ENCODE results near the gene MAGEA8. TPM values are rescaled to one million over a fixed set of nuclear protein-coding genes. Genes with fewer than 3 reads are reported as not detected.

The MAGEA8 gene
- total RNA-seq, 1 experiment from 2014 or later, result not detected

GRCh38 chrX:149908727-149909126, 27.7 kb downstream of the MAGEA8 start:
- no peak for DNase-seq
- ChIA-PET CTCF (no interaction called here), POLR2A (no interaction called here)
- TF ChIP-seq CTCF (IDR thresholded peaks at IDR 0.05; ENCODE audit: insufficient read depth in 1 of 2, low read depth in 1 of 2, low read length in 1 of 2, severe bottlenecking in 1 of 2, unreplicated experiment in 1 of 2), result no peak
- no TSS peak for BruUV-seq (replicated peaks)
- H3K4me3 ChIP-seq (ENCODE audit: low read depth, low read length), result no peak overlapping the region
- H3K4me1 ChIP-seq, result no peaks in the 10 kb centered on the region
- H3K27me3 ChIP-seq (replicated peaks; ENCODE audit: control insufficient read depth, insufficient read depth, low read length), result no peaks in the 10 kb centered on the region
- H3K9me3 ChIP-seq, result no peaks in the 10 kb centered on the region
- no peaks in the 10 kb centered on the region for H3K27me3 Mint-ChIP-seq (ENCODE audit: insufficient read depth, unreplicated experiment)
- H3K36me3 Mint-ChIP-seq (ENCODE audit: insufficient read depth, unreplicated experiment), result peaks cover 5% of the 10 kb centered on the region
- H3K27ac Mint-ChIP-seq (ENCODE audit: unreplicated experiment), result no peak overlapping the region
- no peaks in the 10 kb centered on the region for H3K36me3 ChIP-seq (ENCODE audit: control insufficient read depth, insufficient read depth, low read length)
- peaks cover 2% of the 10 kb centered on the region for H3K9me3 Mint-ChIP-seq (ENCODE audit: unreplicated experiment)
- peaks cover 8% of the 10 kb centered on the region for H3K4me1 Mint-ChIP-seq (ENCODE audit: low read depth, unreplicated experiment)
- H3K4me3 Mint-ChIP-seq (ENCODE audit: unreplicated experiment), result no peak overlapping the region
- intact Hi-C loops (cut with micrococcal nuclease; ENCODE audit: unreplicated experiment), result no loop called here

- H3K36me3 ChIP-seq (ENCODE audit: control insufficient read depth, insufficient read depth, low read length), result no peaks in the 10 kb centered on the region
- Mint-ChIP-seq H3K4me1 (ENCODE audit: low read depth, unreplicated experiment) (peaks cover 3% of the 10 kb centered on the region), H3K9me3 (ENCODE audit: unreplicated experiment) (peaks cover 9% of the 10 kb centered on the region), H3K27ac (ENCODE audit: unreplicated experiment) (no peak overlapping the region), H3K36me3 (ENCODE audit: insufficient read depth, unreplicated experiment) (peaks cover 5% of the 10 kb centered on the region), H3K4me3 (ENCODE audit: unreplicated experiment) (no peak overlapping the region), H3K27me3 (ENCODE audit: insufficient read depth, unreplicated experiment) (no peaks in the 10 kb centered on the region)
- intact Hi-C loops (cut with micrococcal nuclease; ENCODE audit: unreplicated experiment), result no loop called here
- no peak for TF ChIP-seq CTCF (IDR thresholded peaks at IDR 0.05; ENCODE audit: insufficient read depth in 1 of 2, low read depth in 1 of 2, low read length in 1 of 2, severe bottlenecking in 1 of 2, unreplicated experiment in 1 of 2)
- no peak overlapping the region for H3K4me3 ChIP-seq (ENCODE audit: low read depth, low read length)
- no peak for DNase-seq
- H3K27me3 ChIP-seq (replicated peaks; ENCODE audit: control insufficient read depth, insufficient read depth, low read length), result no peaks in the 10 kb centered on the region
- no peaks in the 10 kb centered on the region for H3K9me3 ChIP-seq
- BruUV-seq (replicated peaks), result no TSS peak
- CTCF ChIA-PET, result interaction anchor here (0.6 kb wide), 1 partner anchor 80 kb away, joined by 3 read pairs; no protein-coding TSS in a partner anchor
- POLR2A ChIA-PET, result no interaction called here
- H3K4me1 ChIP-seq, result no peaks in the 10 kb centered on the region
Measured at GRCh38 chrX:149909324-149910177, 28.6 kb downstream of the MAGEA8 start.

- H3K27me3 Mint-ChIP-seq (ENCODE audit: insufficient read depth, unreplicated experiment), result no peaks in the 10 kb centered on the region
- no peak for DNase-seq
- no peak overlapping the region for H3K4me3 ChIP-seq (ENCODE audit: low read depth, low read length)
- H3K36me3 ChIP-seq (ENCODE audit: control insufficient read depth, insufficient read depth, low read length), result no peaks in the 10 kb centered on the region
- H3K4me1 Mint-ChIP-seq (ENCODE audit: low read depth, unreplicated experiment), result no peaks in the 10 kb centered on the region
- H3K9me3 ChIP-seq, result no peaks in the 10 kb centered on the region
- TF ChIP-seq CTCF (IDR thresholded peaks at IDR 0.05; ENCODE audit: insufficient read depth in 1 of 2, low read depth in 1 of 2, low read length in 1 of 2, severe bottlenecking in 1 of 2, unreplicated experiment in 1 of 2), result no peak
- peaks cover 5% of the 10 kb centered on the region for H3K36me3 Mint-ChIP-seq (ENCODE audit: insufficient read depth, unreplicated experiment)
- no peak overlapping the region for H3K4me3 Mint-ChIP-seq (ENCODE audit: unreplicated experiment)
- H3K27me3 ChIP-seq (replicated peaks; ENCODE audit: control insufficient read depth, insufficient read depth, low read length), result no peaks in the 10 kb centered on the region
- no peaks in the 10 kb centered on the region for H3K4me1 ChIP-seq
- intact Hi-C loops (cut with micrococcal nuclease; ENCODE audit: unreplicated experiment), result no loop called here
- CTCF ChIA-PET, result no interaction called here
- no TSS peak for BruUV-seq (replicated peaks)
- H3K9me3 Mint-ChIP-seq (ENCODE audit: unreplicated experiment), result peaks cover 9% of the 10 kb centered on the region
- H3K27ac Mint-ChIP-seq (ENCODE audit: unreplicated experiment), result no peak overlapping the region
- POLR2A ChIA-PET, result no interaction called here
Measured at GRCh38 chrX:149910178-149910695, 29.3 kb downstream of the MAGEA8 start.

All from Caco-2 (cell line).